ENCODE results near the gene TRIM44.
"Not testable (repeated sequence)": the region's sequence is repeated elsewhere in the genome, so short reads cannot be mapped to it uniquely, and the experiment has no call there.

The TRIM44 gene

GRCh38 chr11:35735411-35735810, 72.8 kb downstream of the TRIM44 start:
- DNase-seq: no peak
- in situ Hi-C loops (cut with HindIII; ENCODE audit: low pct_ligation_motif_present, low pct_unique_long_range_greater_than_20kb, low sequenced_read_pairs): no loop called here

- no peak for DNase-seq
- in situ Hi-C loops (cut with HindIII; ENCODE audit: low pct_ligation_motif_present, low pct_unique_long_range_greater_than_20kb, low sequenced_read_pairs): no loop called here
These were observed 73.3 kb downstream of the TRIM44 start for GRCh38 chr11:35735903-35736302.

GRCh38 chr11:35736952-35737351, 74.4 kb downstream of the TRIM44 start:
- in situ Hi-C loops (cut with HindIII; ENCODE audit: low pct_ligation_motif_present, low pct_unique_long_range_greater_than_20kb, low sequenced_read_pairs): no loop called here

GRCh38 chr11:35740061-35740799, 77.7 kb downstream of the TRIM44 start:
- in situ Hi-C loops (cut with HindIII; ENCODE audit: low pct_ligation_motif_present, low pct_unique_long_range_greater_than_20kb, low sequenced_read_pairs): no loop called here

More at GRCh38 chr11:35736952-35737351, 74.4 kb downstream of the TRIM44 start:
- no peak for DNase-seq

GRCh38 chr11:35742707-35743454, 80.3 kb downstream of the TRIM44 start:
- DNase-seq: no peak
- in situ Hi-C loops (cut with HindIII; ENCODE audit: low pct_ligation_motif_present, low pct_unique_long_range_greater_than_20kb, low sequenced_read_pairs): no loop called here

More at GRCh38 chr11:35740061-35740799, 77.7 kb downstream of the TRIM44 start:
- no peak for DNase-seq

GRCh38 chr11:35746356-35747153, 84.0 kb downstream of the TRIM44 start:
- no peak for DNase-seq
- in situ Hi-C loops (cut with HindIII; ENCODE audit: low pct_ligation_motif_present, low pct_unique_long_range_greater_than_20kb, low sequenced_read_pairs): no loop called here

- in situ Hi-C loops (cut with HindIII; ENCODE audit: low pct_ligation_motif_present, low pct_unique_long_range_greater_than_20kb, low sequenced_read_pairs): no loop called here
- no peak for DNase-seq
These were observed 85.1 kb downstream of the TRIM44 start for GRCh38 chr11:35747668-35748067.

GRCh38 chr11:35748644-35749043, 86.1 kb downstream of the TRIM44 start:
- in situ Hi-C loops (cut with HindIII; ENCODE audit: low pct_ligation_motif_present, low pct_unique_long_range_greater_than_20kb, low sequenced_read_pairs): no loop called here
- no peak for DNase-seq

- no peak for DNase-seq
- in situ Hi-C loops (cut with HindIII; ENCODE audit: low pct_ligation_motif_present, low pct_unique_long_range_greater_than_20kb, low sequenced_read_pairs): no loop called here
These were observed 87.7 kb downstream of the TRIM44 start for GRCh38 chr11:35750315-35750714.

- in situ Hi-C loops (cut with HindIII; ENCODE audit: low pct_ligation_motif_present, low pct_unique_long_range_greater_than_20kb, low sequenced_read_pairs): no loop called here
- DNase-seq: no peak
These were observed 88.5 kb downstream of the TRIM44 start for GRCh38 chr11:35750981-35751663.

- no peak for DNase-seq
- in situ Hi-C loops (cut with HindIII; ENCODE audit: low pct_ligation_motif_present, low pct_unique_long_range_greater_than_20kb, low sequenced_read_pairs): no loop called here
These were observed 89.1 kb downstream of the TRIM44 start for GRCh38 chr11:35751664-35752061.

GRCh38 chr11:35752115-35752514, 89.5 kb downstream of the TRIM44 start:
- in situ Hi-C loops (cut with HindIII; ENCODE audit: low pct_ligation_motif_present, low pct_unique_long_range_greater_than_20kb, low sequenced_read_pairs): no loop called here
- DNase-seq: no peak

GRCh38 chr11:35753573-35753972, 91.0 kb downstream of the TRIM44 start:
- in situ Hi-C loops (cut with HindIII; ENCODE audit: low pct_ligation_motif_present, low pct_unique_long_range_greater_than_20kb, low sequenced_read_pairs); DNase-seq: not testable (repeated sequence)

GRCh38 chr11:35759951-35760350, 97.4 kb downstream of the TRIM44 start:
- in situ Hi-C loops (cut with HindIII; ENCODE audit: low pct_ligation_motif_present, low pct_unique_long_range_greater_than_20kb, low sequenced_read_pairs); DNase-seq: not testable (repeated sequence)

GRCh38 chr11:35761899-35762298, 99.3 kb downstream of the TRIM44 start:
- DNase-seq: no peak
- in situ Hi-C loops (cut with HindIII; ENCODE audit: low pct_ligation_motif_present, low pct_unique_long_range_greater_than_20kb, low sequenced_read_pairs): no loop called here

- in situ Hi-C loops (cut with HindIII; ENCODE audit: low pct_ligation_motif_present, low pct_unique_long_range_greater_than_20kb, low sequenced_read_pairs): no loop called here
- no peak for DNase-seq
These were observed 100.7 kb downstream of the TRIM44 start for GRCh38 chr11:35763301-35763700.

- DNase-seq: no peak
- in situ Hi-C loops (cut with HindIII; ENCODE audit: low pct_ligation_motif_present, low pct_unique_long_range_greater_than_20kb, low sequenced_read_pairs): no loop called here
These were observed 101.2 kb downstream of the TRIM44 start for GRCh38 chr11:35763765-35764164.

- in situ Hi-C loops (cut with HindIII; ENCODE audit: low pct_ligation_motif_present, low pct_unique_long_range_greater_than_20kb, low sequenced_read_pairs): no loop called here
- peak; percentile 6 for DNase-seq
These were observed 101.8 kb downstream of the TRIM44 start for GRCh38 chr11:35764417-35764816.

GRCh38 chr11:35765211-35765610, 102.6 kb downstream of the TRIM44 start:
- in situ Hi-C loops (cut with HindIII; ENCODE audit: low pct_ligation_motif_present, low pct_unique_long_range_greater_than_20kb, low sequenced_read_pairs): no loop called here
- DNase-seq: no peak

Measured in ACHN (cell line).